HG03045 (cell line): ENCODE measurements around the gene AK8.

ENCODE experiments used
- ATAC-seq: cut with Tn5 transposase; IDR thresholded peaks from one replicate; pipeline ENCODE4 v1.9.1; 2021; ENCODE audit warnings: mild to moderate bottlenecking, moderate library complexity; ENCODE audit not compliant: unreplicated experiment

Gene AK8

GRCh38 chr9:132877824-132878694, at the start of gene AK8:
AK8 (minus strand) TSS chr9:132878284; CDS start chr9:132878255, 29 bp downstream.
- ATAC-seq = no peak

GRCh38 chr9:132927704-132928103, 49.6 kb upstream of the AK8 start:
- ATAC-seq = no peak

GRCh38 chr9:132923346-132923902, 45.3 kb upstream of the AK8 start:
- ATAC-seq = no peak

GRCh38 chr9:132919614-132920268, 41.7 kb upstream of the AK8 start:
- ATAC-seq = no peak

- ATAC-seq = no peak
These were observed 36.8 kb upstream of the AK8 start for GRCh38 chr9:132914924-132915323.

GRCh38 chr9:132912131-132912530, 34.0 kb upstream of the AK8 start:
- ATAC-seq = no peak

GRCh38 chr9:132910376-132910775, 32.3 kb upstream of the AK8 start:
- ATAC-seq = no peak

GRCh38 chr9:132909311-132909710, 31.2 kb upstream of the AK8 start:
- ATAC-seq = no peak

GRCh38 chr9:132908635-132909034, 30.6 kb upstream of the AK8 start:
- ATAC-seq = no peak

GRCh38 chr9:132905726-132906125, 27.6 kb upstream of the AK8 start:
- ATAC-seq = no peak

GRCh38 chr9:132903574-132904492, 25.7 kb upstream of the AK8 start:
- no peak for ATAC-seq

- ATAC-seq = no peak
These were observed 24.1 kb upstream of the AK8 start for GRCh38 chr9:132901858-132902831.

GRCh38 chr9:132898051-132898450, 20.0 kb upstream of the AK8 start:
- ATAC-seq = no peak

GRCh38 chr9:132896906-132897305, 18.8 kb upstream of the AK8 start:
- ATAC-seq = no peak

- ATAC-seq = no peak
These were observed 18.2 kb upstream of the AK8 start for GRCh38 chr9:132896264-132896663.

- no peak for ATAC-seq
These were observed 17.1 kb upstream of the AK8 start for GRCh38 chr9:132894862-132895835.

GRCh38 chr9:132894346-132894745, 16.3 kb upstream of the AK8 start:
- no peak for ATAC-seq

GRCh38 chr9:132892400-132892799, 14.3 kb upstream of the AK8 start:
- ATAC-seq = no peak

- ATAC-seq = no peak
These were observed 10.1 kb upstream of the AK8 start for GRCh38 chr9:132888151-132888550.
